Neural progenitor cell (in vitro differentiated cells): ENCODE results near the gene ARPC2.

ENCODE experiments used
- EZH2 ChIP-seq: fragments of 200-600 bp; sonication (generic); IDR thresholded peaks from 2 replicates; pipeline ENCODE4 v1.6.1; 2017; ENCODE audit warnings: antibody characterized with exemption, mild to moderate bottlenecking, moderate library complexity
- EZH2phosphoT487 ChIP-seq: fragments of 200-600 bp; sonication (generic); IDR thresholded peaks from 2 replicates; pipeline ENCODE4 v1.6.1; 2017; ENCODE audit warnings: antibody characterized with exemption
- TF ChIP-seq, protein P1 (sequence below): fragments of 200-600 bp; sonication (generic); IDR thresholded peaks from 2 replicates; pipeline ENCODE4 v1.5.1; 2017; ENCODE audit warnings: antibody characterized with exemption, mild to moderate bottlenecking

DNA sequence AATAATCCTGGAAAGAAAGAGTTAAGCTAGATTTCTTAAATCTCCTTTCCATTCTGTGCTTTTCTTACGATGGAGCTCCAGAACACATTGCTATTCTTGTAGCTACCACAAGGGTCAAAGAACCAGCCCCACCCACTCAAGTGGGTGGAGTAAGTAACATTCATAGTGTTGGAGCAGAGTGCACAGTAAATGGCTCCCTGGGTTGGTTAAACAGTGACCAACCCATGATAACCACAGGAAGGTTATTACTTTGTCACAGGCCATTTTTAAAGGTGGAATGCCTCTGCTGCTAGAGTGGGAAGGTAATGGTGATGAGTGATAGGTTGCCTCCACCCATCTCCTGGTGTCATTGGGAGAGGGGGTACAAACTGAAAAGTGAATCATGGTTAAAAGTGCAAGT, 13.9 kb downstream of the ARPC2 start:
- TF ChIP-seq EZH2: no peak
- TF ChIP-seq, protein P1, sequence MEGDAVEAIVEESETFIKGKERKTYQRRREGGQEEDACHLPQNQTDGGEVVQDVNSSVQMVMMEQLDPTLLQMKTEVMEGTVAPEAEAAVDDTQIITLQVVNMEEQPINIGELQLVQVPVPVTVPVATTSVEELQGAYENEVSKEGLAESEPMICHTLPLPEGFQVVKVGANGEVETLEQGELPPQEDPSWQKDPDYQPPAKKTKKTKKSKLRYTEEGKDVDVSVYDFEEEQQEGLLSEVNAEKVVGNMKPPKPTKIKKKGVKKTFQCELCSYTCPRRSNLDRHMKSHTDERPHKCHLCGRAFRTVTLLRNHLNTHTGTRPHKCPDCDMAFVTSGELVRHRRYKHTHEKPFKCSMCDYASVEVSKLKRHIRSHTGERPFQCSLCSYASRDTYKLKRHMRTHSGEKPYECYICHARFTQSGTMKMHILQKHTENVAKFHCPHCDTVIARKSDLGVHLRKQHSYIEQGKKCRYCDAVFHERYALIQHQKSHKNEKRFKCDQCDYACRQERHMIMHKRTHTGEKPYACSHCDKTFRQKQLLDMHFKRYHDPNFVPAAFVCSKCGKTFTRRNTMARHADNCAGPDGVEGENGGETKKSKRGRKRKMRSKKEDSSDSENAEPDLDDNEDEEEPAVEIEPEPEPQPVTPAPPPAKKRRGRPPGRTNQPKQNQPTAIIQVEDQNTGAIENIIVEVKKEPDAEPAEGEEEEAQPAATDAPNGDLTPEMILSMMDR: peak; percentile 12
- TF ChIP-seq EZH2phosphoT487: no peak
